Measurements from ENCODE around the gene INSRR.
A peak's percentile ranks its signal among the peaks of the same experiment; 100 is the strongest.

INSRR gene

GRCh38 chr1:156806512-156807440 lies 52.1 kb downstream of the INSRR start:
- H3K36me3 Mint-ChIP-seq = peaks cover 17% of the 10 kb centered on the region
- H3K9me3 Mint-ChIP-seq (ENCODE audit: low read depth) = no peaks in the 10 kb centered on the region
- H3K4me1 Mint-ChIP-seq (ENCODE audit: low read depth) = peaks cover 33% of the 10 kb centered on the region
- H3K27ac Mint-ChIP-seq = peak overlapping the region; percentile 62
- H3K4me3 Mint-ChIP-seq = no peak overlapping the region
- no peaks in the 10 kb centered on the region for H3K27me3 Mint-ChIP-seq

DNA sequence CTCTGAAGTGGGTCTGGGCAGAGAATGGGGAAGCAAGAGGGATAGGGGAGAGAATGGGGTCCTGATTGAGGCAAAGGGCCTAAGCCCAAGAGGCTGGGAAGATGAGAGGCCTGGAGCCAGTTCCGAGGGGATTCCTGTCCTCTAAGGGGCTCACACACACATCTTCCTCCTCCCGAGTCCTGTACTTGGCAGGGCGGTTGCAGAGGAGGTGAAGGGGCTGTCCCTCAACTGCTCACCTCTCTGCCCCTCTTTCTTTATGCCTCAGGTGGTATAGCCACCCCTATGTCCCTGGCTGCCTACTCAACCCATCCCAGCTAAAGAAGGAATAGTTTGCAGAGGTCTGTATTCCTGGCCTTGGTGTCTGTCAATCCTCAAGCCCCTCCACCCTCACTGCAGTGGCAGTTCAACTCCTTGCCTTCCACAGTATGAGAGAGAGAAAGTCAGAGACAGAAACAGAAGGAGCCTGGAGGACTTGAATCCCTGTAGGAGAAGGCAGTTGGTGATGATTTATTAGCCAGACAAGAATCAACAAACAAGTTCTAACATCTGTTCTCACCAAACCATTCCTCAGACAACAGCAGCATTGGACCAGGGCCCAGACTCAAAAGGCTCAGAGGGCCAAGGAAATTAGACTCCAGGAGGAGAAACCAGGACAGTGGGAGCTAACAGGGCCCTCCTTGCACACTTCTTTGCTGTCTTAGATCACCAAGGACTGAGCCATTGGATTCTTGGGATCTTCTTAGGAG lies 53.0 kb downstream of the INSRR start:
- no peak overlapping the region for H3K4me3 Mint-ChIP-seq
- peaks cover 9% of the 10 kb centered on the region for H3K36me3 Mint-ChIP-seq
- peaks cover 29% of the 10 kb centered on the region for H3K4me1 Mint-ChIP-seq (ENCODE audit: low read depth)
- no peak overlapping the region for H3K27ac Mint-ChIP-seq
- H3K9me3 Mint-ChIP-seq (ENCODE audit: low read depth) = no peaks in the 10 kb centered on the region
- H3K27me3 Mint-ChIP-seq = no peaks in the 10 kb centered on the region

DNA sequence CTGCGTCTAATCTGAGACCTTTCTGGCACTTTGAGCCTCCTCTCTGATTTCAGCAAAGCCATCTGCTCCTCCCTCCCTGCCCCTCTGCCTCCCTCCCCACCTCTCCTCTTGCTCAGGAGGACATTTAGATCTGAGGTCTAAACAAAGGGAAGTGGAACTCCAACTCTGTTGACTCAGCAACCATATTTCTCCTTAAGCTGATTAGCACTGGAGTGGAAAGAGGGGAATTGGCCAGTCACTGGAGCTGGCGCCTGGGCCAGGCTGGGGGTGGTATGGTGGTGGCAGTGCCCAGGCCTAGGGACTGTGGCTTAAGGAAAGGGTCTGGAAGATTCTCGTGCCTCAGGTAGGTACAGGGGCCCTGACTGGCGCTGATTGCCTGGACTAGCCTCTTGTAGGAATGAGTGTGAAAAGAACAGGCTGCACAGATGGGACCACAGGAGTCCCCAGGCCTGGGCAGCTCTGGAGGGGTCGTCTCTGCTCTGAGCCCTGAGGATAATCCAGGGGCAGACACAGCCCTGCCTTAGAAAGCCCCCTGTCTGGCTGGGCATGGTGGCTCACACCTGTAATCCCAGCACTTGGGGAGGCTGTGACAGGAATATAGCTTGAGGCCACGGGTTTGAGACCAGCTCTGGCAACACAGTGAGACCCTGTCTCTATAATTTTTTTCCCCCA lies 54.2 kb downstream of the INSRR start:
- H3K27me3 Mint-ChIP-seq = no peaks in the 10 kb centered on the region
- no peak overlapping the region for H3K4me3 Mint-ChIP-seq
- peak overlapping the region; percentile 30 for H3K27ac Mint-ChIP-seq
- H3K4me1 Mint-ChIP-seq (ENCODE audit: low read depth) = peaks cover 28% of the 10 kb centered on the region
- no peaks in the 10 kb centered on the region for H3K9me3 Mint-ChIP-seq (ENCODE audit: low read depth)
- H3K36me3 Mint-ChIP-seq = peaks cover 9% of the 10 kb centered on the region

DNA sequence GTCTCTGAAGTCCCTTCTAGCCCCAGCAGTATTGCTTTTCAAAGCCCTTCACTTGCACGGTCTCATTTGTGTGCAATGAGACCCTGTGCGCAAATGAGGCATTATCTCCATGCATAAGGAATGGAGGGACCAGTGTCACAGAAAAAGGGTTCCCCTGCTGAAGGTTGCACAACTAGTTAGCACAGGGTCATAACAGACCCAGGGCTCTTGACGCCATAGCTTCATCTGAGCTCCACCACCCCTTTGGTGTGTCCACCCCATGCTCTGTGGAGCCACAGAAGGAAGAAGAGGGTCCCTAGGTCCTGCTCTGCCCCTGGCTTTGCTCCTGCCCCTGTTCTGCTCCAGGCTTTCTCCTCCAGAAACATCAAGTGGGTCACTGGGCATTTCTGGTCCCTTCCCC lies 54.9 kb downstream of the INSRR start:
- Mint-ChIP-seq H3K36me3 (peaks cover 9% of the 10 kb centered on the region), H3K27me3 (no peaks in the 10 kb centered on the region), H3K9me3 (ENCODE audit: low read depth) (no peaks in the 10 kb centered on the region), H3K27ac (peak overlapping the region; percentile 16), H3K4me1 (ENCODE audit: low read depth) (peaks cover 27% of the 10 kb centered on the region), H3K4me3 (no peak overlapping the region)

GRCh38 chr1:156803086-156803851 lies 55.6 kb downstream of the INSRR start:
- Mint-ChIP-seq H3K27me3 (no peaks in the 10 kb centered on the region), H3K27ac (peak overlapping the region; percentile 34), H3K4me3 (no peak overlapping the region), H3K9me3 (ENCODE audit: low read depth) (no peaks in the 10 kb centered on the region), H3K36me3 (peaks cover 9% of the 10 kb centered on the region), H3K4me1 (ENCODE audit: low read depth) (peaks cover 21% of the 10 kb centered on the region)

- H3K27ac Mint-ChIP-seq = peak overlapping the region; percentile 50
- no peak overlapping the region for H3K4me3 Mint-ChIP-seq
- peaks cover 13% of the 10 kb centered on the region for H3K4me1 Mint-ChIP-seq (ENCODE audit: low read depth)
- H3K27me3 Mint-ChIP-seq = no peaks in the 10 kb centered on the region
- no peaks in the 10 kb centered on the region for H3K9me3 Mint-ChIP-seq (ENCODE audit: low read depth)
- peaks cover 7% of the 10 kb centered on the region for H3K36me3 Mint-ChIP-seq
These were observed 56.4 kb downstream of the INSRR start for GRCh38 chr1:156802421-156802935.

- Mint-ChIP-seq H3K9me3 (ENCODE audit: low read depth) (no peaks in the 10 kb centered on the region), H3K27ac (peak overlapping the region; percentile 50), H3K27me3 (no peaks in the 10 kb centered on the region), H3K36me3 (peaks cover under 1% of the 10 kb centered on the region), H3K4me1 (ENCODE audit: low read depth) (peaks cover 6% of the 10 kb centered on the region), H3K4me3 (no peak overlapping the region)
These were observed 57.4 kb downstream of the INSRR start for GRCh38 chr1:156801409-156802121.

- H3K27me3 Mint-ChIP-seq = no peaks in the 10 kb centered on the region
- no peak overlapping the region for H3K4me3 Mint-ChIP-seq
- no peaks in the 10 kb centered on the region for H3K9me3 Mint-ChIP-seq (ENCODE audit: low read depth)
- peaks cover 4% of the 10 kb centered on the region for H3K36me3 Mint-ChIP-seq
- H3K4me1 Mint-ChIP-seq (ENCODE audit: low read depth) = peaks cover 4% of the 10 kb centered on the region
- no peak overlapping the region for H3K27ac Mint-ChIP-seq
These were observed 61.6 kb downstream of the INSRR start for GRCh38 chr1:156797212-156797871.

DNA sequence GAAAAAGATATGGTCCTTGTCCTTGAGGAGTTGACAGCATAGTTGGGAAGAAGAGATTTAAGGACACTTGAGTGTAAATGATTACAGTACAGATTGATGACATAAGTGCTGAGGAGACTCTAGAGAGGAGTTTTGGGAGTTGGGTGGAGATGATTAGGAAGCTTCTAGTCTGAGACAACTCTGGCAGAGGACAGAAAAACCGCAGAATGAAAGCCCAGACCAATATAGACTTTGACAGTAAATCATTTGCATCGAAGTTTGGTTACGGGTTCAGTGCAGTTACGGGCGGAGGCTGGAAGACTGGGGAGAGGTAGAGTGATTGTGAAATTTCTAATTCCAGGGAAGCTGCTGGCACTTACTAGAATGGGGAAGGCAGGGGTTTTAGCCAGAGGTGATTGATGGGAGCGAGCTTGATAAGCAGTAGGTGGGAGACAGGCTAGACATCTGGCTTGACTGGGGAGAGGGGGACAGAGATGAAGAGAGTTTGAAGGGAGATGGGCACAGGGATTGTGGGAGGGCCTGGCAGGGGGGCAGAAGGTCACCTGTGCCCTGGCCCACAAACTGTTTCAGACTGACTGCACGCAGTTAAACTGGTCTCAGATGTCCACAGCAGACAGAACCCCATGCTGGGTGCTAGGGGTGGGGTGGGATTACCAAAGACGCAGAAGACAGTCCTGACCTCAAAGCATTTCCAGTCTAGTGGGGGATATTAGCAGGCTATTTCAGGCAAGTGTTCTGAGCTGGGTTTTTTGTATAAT lies 62.4 kb downstream of the INSRR start:
- Mint-ChIP-seq H3K9me3 (ENCODE audit: low read depth) (no peaks in the 10 kb centered on the region), H3K27ac (no peak overlapping the region)

GRCh38 chr1:156795787-156796186 lies 63.1 kb downstream of the INSRR start:
- Mint-ChIP-seq H3K27me3 (no peaks in the 10 kb centered on the region), H3K36me3 (peaks cover 4% of the 10 kb centered on the region), H3K27ac (no peak overlapping the region), H3K4me3 (no peak overlapping the region), H3K4me1 (ENCODE audit: low read depth) (no peaks in the 10 kb centered on the region), H3K9me3 (ENCODE audit: low read depth) (no peaks in the 10 kb centered on the region)

More for the DNA sequence above, 62.4 kb downstream of the INSRR start:
- Mint-ChIP-seq H3K36me3 (peaks cover 4% of the 10 kb centered on the region), H3K27me3 (no peaks in the 10 kb centered on the region), H3K4me3 (no peak overlapping the region), H3K4me1 (ENCODE audit: low read depth) (peaks cover 4% of the 10 kb centered on the region)

DNA sequence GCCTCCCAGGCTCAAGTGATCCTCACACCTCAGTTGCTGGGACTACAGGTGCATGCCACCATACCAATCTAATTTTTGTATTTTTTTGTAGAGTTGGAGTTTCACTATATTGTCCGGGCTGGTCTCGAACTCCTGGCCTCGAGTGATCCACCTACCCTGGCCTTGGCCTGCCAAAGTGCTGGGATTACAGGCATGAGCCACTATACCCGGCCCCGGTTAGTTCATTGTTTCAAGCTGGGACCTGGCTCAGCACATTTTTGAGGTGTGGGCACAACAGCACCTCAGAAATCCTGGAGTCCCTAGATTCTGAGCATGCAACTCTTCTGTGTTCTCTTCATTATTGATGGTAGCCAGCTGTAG lies 63.6 kb downstream of the INSRR start:
- Mint-ChIP-seq H3K27me3 (no peaks in the 10 kb centered on the region), H3K27ac (no peak overlapping the region), H3K4me3 (no peak overlapping the region), H3K4me1 (ENCODE audit: low read depth) (no peaks in the 10 kb centered on the region), H3K9me3 (ENCODE audit: low read depth) (no peaks in the 10 kb centered on the region), H3K36me3 (peaks cover 4% of the 10 kb centered on the region)

DNA sequence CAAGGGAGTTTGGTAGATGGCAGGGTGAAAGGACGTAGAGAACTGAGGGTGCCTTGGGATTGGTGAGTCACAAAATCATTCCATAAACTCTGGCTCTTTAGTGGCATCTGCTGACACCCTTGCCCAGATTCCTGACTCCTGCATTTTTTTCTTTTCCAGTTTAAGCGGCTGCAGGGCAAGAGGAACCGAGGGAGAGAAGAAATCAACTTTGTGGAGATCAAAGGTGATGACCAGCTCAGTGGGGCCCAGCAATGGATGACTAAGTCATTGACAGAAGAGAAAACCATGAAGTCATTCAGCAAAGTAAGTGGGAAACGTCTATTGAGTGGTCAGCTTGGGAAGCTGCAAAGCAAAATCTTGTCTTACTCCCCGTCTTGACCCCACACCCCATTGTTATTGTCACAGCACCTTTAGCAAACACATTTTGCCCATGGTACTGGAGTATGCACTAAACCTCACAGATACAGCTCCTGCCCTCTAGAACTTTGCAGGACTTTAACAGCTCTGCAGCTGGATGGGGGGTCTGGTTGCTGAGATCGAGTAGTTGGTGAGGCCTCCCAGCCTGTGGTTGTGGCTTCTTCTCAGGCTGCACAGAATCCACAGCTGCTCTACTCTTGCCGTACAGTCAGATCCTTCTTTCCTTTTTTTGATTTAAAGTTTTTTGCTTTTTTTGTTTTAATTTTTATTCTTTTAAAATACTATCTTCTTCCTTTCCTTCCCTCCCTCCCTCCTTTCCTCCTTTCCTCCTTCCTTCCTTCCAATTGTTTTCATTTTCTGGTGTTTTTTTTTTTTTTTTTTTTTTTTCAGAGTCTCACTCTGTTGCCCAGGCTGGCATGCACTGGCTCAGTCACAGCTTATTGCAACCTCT lies 64.2 kb downstream of the INSRR start:
- Mint-ChIP-seq H3K27ac (no peak overlapping the region), H3K36me3 (peaks cover 4% of the 10 kb centered on the region), H3K27me3 (no peaks in the 10 kb centered on the region)

More for the DNA sequence above, 64.2 kb downstream of the INSRR start:
- Mint-ChIP-seq H3K4me1 (ENCODE audit: low read depth) (no peaks in the 10 kb centered on the region), H3K4me3 (no peak overlapping the region), H3K9me3 (ENCODE audit: low read depth) (no peaks in the 10 kb centered on the region)

Data from activated naive CD8-positive, alpha-beta T cell (primary cell).